ENCODE measurements around the gene PPP1R12B.
"Not testable (repeated sequence)": the region's sequence is repeated elsewhere in the genome, so short reads cannot be mapped to it uniquely, and the experiment has no call there.

PPP1R12B gene

DNA sequence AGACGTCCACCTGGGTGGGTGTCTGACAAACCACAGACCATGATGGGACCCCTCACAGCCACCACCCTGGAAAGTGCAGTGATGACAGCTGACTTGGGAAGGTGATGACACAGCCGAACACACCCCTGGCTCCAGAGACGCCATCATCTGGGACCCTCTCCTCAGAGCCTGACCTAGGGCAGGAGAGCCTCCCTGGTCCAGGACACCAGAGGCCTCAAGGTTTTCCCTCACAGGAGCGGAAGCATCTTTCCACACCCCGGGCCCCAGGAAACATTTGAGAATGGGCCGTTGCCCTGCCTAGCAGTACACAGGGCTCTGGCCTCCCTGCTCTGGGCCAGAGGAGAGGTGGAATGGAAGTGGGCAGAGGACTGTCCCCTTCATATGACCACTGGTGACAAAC, 282.0 kb downstream of the PPP1R12B start:
- DNase-seq (ENCODE audit: low spot score): no peak

DNA sequence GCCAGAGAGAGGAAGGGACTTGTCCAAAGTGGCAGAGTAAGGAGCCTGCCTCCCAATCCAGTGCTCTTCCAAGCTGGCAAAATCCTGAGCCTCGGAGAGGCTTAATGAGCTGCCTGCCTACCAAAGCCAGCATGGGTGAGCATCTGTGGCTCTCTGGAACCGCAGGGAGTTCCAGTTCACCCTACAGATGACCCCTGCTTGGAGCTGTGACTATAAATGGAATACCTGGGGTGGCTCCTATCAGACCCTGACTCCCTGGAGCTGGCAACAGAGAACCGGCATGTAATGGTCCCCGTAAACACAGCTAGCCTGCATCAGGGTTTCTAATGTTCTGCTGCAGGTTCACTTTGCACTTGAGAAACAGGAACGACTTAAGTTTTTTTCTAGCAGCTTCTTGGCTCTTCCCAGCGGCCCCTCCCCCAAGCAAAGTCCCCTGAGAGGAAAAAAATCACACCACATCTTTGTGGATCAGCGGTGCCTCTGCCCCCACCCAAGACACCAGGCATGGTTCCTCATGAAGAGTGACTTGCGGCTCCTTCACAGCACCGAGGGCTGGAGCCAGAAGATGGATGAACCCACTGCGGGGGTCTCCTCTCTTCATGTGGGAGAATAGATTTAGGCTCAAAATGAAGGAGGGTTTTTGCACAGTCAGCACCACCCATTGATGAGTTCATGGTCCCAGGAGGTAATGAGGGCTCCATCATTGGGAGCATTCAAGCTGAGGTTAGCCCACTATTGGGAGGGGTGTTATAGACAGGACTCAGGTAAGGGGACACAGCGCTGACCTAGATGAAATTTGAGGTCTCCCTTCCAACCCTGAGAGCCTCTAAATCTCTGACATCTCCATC, 282.8 kb downstream of the PPP1R12B start:
- no peak for DNase-seq (ENCODE audit: low spot score)

DNA sequence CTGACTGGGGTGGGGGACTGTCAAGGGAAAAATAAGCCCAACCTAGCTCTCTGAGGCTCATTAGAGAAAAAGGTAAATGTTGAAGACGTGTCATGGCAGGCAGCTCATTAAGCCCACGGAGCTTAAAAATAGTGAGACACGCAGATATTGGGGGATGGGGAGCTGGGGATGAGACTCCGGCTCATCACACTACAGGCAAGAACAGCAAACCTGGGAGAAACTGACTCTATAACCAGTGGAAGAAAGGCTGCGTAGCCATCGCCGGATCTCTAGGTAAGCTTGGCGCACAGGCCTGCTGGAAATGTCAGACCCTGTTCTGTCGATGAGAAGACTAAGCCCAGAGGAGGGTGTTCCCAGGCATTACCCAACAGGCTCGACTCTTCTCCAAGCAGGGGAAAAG, 283.7 kb downstream of the PPP1R12B start:
- DNase-seq (ENCODE audit: low spot score): no peak

DNA sequence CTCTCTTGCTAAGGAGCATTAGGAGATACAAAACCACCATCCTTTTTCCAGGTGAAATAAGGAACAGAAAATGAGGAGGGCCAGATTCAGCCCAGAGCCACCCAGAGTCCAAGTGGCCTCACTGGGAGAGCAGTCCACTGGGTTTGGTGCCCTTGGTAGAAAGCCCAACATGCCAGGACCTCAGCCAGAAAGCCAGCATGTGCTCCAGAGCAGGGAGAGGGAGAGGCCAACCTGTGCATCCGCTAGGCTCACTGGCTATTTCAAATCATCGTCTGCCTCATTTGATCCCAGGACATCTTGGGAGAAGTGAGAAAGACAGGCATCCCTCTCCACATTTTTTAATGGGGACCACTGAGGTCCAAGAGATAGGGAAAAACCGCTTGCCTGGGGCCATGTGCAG, 287.7 kb downstream of the PPP1R12B start:
- DNase-seq (ENCODE audit: low spot score): not testable (repeated sequence)

DNA sequence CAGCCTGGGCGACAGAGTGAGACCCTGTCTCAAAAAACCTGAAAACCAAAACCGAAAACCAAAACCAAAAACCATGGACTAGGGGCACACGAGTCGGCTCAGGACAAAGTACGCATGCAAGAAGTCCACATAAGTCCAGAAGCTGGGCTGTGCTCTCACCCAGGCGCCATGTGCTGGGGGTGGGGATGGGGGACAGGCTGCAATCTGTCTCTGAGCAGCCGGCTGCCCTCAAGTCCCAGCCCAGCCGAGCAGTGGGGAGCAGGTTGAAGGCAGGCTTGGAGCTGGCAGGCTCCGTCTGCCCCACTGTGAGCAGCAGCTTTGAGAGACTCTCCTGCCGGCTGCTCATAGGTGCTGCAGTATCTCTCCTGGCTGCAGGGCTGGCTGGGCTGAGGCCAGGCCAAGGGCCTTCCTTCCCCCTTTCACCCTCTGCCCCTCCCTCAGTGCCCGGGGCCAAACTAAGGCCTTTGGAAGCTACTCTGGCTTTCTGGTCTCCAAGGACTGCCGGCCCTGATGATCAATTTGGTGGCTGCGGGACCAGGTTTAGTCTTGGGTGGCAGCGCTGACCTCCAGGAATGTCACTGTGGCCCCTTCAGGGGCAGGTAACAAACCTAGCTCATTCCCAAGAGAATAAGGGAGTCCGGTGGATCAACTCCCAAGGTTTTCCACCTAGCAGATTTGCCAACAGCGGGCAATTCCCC, 289.0 kb downstream of the PPP1R12B start:
- DNase-seq (ENCODE audit: low spot score): not testable (repeated sequence)

DNA sequence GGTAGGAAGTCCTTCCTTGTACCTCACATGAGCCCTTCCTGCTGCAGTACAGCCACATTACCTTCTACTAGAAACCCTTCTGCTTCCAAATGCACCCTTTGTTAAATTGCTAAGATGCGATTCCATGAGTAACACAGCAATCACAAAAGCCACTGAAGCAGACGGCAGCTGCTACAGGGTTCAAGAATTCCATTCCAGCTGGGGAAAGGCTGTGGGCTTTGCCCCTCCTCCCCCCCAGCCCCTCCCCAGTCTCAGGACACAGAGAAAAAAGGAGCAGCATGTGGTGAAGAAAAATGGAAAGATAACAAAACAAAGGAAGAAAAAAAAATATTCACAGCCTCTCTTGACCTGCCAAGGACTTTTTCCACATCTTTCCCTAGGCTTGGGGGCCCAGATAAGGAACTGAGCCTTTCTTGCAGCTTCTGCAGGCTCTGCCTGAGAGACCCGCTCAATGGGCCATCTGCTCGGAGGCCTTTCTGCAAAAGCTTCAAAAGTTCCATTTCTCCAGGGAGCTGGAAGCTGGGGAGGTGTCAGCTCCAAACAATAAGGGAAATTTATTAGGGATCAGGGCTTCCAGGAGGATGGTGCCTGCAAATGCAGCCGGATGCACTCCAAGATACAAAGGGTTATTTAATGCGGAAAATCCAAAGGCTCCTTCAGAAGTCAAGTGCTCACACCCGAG, 289.7 kb downstream of the PPP1R12B start:
- DNase-seq (ENCODE audit: low spot score): no peak

DNA sequence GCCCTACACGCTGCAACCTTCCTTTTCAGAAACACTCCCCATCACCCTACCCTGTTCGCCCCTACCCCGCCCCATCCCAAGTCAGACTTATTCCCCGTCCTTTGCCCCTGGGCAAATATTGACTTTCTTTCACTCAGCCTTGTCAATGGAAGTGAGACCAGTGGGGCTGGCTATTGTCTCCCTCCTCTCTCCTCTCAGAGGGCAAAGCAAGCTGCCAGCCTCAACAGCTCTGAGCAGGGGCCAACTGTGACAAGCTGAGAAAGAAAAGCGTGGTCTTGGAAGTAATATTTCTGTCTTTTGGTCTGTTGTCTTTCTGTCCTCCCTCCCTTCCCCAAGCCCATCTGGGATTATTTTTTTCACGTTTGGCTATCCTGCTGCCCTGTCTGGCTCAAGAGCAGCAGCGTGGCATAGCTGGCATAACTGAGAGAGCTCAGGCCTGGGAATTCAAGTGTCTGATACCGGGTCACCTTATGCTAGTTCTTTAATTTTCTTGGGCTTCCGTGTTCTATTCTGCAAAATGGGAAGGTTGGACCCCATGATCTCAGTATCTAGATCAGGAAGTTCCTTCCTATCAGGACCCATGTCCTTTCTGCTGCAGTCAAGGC, 290.3 kb downstream of the PPP1R12B start:
- DNase-seq (ENCODE audit: low spot score): not testable (repeated sequence)

DNA sequence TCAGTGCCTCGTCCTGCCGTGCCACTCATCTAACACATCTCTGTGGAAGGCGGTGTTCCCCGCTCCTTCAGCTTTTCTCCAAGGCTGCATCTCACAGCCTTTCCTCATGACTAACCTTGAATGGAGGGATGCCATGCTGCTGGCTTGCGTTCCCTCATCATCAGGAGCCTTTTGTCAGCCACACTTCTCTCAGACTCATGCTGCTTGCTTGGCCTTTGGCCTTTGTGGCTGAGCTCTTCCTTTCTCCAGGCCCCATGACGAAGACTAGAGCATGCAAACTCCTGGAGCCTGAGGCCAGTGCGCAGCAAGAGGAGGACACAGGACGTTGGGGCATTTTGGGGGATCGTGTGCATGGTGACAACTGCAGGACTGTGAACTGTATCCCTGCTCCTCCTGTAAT, 291.0 kb downstream of the PPP1R12B start:
- no peak for DNase-seq (ENCODE audit: low spot score)

DNA sequence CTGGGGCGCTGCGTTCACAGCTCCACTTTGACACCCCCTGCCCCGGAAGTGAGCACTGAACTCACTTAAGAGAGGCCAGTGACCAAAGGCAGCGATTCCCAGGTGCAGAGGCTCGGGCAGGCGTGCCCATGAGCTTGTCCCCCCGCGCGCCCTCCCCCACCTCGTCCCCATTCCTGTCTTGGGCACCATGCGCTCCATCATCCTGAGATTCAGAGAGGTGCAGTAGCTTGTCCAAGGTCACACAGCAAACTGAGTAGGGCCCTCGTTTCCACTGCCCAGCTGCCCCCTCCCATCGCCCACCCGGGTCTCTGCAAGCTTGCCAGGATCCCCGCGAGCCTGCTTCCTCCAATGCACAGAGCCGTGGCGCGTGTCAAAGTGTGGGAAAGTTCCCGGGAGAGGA, 293.7 kb downstream of the PPP1R12B start:
- no peak for DNase-seq (ENCODE audit: low spot score)

Data from ecto neural progenitor cell (in vitro differentiated cells).